ENCODE data around the gene PRM2.

- TF ChIP-seq CTCF (IDR thresholded peaks at IDR 0.05 in 8 of 11, conservative IDR thresholded peaks at IDR 0.05 in 3 of 11), result no peak
- TF ChIP-seq POLR2AphosphoS5 (IDR thresholded peaks at IDR 0.05), result no peak
- TF ChIP-seq POLR2A (IDR thresholded peaks at IDR 0.05), result no peak
Measured at GRCh38 chr16:11276896-11277593, 765 bp upstream of the PRM2 start.
